ENCODE results near the gene SPTB.
A peak's percentile ranks its signal among the peaks of the same experiment; 100 is the strongest.

SPTB gene

DNA sequence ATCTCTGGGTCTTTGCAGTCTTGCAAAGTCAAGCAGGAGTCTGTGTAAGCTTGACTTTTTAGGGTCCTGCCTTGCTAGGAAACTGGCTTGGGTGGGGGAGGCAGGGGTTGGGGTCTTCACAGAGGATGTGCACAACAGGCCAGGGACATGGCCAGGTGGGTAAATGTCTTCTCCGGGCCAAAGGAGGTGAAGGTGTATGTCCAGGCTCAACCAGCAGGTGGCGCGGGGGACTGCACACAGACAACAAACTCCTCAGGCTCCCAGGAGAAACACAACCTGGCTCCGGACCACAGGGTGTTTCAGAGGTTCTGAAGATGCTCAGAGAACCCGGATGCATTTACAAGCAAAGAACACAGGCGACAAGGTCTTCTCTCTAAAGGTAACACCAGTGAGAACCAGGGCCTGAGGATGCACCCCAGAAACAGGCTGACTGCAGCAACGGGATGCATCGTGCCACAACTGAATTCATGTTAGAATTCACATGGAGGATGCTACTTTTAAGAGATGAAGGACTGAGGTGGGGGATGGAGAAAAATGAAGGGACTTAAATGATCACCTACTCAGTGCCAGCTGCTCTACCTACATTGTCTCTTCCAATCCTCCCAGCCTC lies 119.5 kb downstream of the SPTB start:
- DNase-seq (ENCODE audit: low read depth), result no peak
- H3K4me3 ChIP-seq (ENCODE audit: low read length), result no peak overlapping the region
- TF ChIP-seq, protein P1, sequence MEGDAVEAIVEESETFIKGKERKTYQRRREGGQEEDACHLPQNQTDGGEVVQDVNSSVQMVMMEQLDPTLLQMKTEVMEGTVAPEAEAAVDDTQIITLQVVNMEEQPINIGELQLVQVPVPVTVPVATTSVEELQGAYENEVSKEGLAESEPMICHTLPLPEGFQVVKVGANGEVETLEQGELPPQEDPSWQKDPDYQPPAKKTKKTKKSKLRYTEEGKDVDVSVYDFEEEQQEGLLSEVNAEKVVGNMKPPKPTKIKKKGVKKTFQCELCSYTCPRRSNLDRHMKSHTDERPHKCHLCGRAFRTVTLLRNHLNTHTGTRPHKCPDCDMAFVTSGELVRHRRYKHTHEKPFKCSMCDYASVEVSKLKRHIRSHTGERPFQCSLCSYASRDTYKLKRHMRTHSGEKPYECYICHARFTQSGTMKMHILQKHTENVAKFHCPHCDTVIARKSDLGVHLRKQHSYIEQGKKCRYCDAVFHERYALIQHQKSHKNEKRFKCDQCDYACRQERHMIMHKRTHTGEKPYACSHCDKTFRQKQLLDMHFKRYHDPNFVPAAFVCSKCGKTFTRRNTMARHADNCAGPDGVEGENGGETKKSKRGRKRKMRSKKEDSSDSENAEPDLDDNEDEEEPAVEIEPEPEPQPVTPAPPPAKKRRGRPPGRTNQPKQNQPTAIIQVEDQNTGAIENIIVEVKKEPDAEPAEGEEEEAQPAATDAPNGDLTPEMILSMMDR (conservative IDR thresholded peaks at IDR 0.05; ENCODE audit: low read depth, low read length), result peak; percentile 81

DNA sequence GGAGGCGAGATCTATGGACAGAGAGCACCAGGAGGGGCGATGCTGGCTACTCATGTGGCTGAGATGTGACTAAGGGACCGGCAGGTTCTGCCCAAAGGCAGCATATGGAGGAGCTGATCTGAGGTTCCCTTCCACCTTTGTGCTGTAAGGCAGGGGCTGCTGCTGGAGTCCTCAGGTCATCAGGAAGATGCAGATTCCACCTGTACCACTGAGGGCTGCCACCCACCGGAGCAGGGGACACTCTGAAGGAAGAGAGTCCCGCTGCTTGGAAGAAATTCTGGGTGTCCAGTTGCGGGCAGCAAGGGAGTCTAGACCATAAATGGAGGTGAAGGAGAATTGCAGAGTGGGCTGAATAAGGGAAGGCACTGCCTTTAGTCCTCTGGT lies 120.2 kb downstream of the SPTB start:
- DNase-seq (ENCODE audit: low read depth), result no peak
- TF ChIP-seq, protein P1 (conservative IDR thresholded peaks at IDR 0.05; ENCODE audit: low read depth, low read length), result no peak

DNA sequence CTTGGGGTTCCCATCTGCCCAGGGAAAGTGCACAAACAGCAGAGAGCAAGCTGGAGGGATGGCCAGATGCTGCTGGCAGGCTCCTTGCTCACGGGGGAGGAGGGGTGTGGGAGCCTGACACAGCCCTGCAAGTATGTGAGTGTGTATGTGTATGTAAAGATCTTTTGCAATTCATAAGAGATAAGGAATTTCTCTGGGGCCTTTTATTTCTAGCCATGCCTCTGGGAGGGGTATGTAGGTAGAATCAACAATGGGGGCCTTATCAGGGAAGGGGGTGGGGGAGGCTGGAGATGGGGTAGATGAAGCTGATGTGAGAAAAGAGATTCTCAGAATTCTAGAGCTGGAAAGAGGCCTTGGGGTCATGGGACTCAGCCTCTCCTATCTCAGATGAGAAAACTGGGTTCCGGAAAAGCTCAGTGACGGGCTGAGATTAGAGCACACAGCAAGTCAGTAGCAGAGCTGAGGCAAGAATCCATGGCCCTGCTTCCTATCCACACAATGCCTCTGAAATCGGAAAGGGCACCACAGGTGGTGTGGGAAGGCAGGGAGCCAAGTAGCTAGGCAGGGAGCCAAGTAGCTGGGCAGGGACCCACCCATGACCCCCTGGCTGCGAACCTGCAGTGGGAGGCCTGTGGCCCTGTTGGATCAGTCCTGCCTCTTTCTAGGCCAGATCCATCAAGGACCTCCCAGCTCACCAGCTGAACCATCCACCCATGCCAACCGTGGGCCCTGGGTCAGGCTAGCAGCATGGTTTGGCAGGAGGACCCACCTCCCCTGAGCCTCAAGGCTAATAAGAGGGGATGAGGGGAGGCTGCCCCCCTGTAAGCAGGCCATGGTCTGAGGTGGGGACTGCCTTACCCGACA lies 120.8 kb downstream of the SPTB start:
- TF ChIP-seq, protein P1 (conservative IDR thresholded peaks at IDR 0.05; ENCODE audit: low read depth, low read length), result no peak
- no peak overlapping the region for H3K4me3 ChIP-seq (ENCODE audit: low read length)
- peak; percentile 80 for DNase-seq (ENCODE audit: low read depth)

More for the DNA sequence above, 120.2 kb downstream of the SPTB start:
- H3K4me3 ChIP-seq (ENCODE audit: low read length), result no peak overlapping the region

DNA sequence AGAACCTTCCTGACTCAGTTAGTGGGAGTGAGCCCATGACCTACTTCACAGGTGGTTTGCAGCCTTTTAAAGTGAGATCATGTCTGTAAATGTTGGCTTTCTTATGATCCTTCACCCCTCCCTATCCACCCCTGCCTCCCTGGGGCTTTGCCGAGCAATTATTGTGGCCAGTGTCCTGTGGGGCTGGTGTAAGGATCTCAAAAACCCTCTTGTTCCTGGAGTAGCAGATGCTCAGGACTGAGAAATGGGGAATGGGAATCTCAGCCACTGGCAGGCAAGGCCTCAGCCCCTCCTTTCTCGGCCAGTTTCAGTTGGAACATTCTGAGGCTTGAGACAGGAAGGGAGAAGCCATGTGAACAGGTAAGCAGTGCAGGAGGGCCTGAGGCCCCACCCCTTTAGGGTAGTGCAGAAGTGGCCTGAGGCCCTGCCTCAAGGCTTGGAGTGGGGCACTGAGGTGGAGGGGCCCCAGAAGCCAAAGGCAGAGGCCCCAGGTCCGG lies 121.6 kb downstream of the SPTB start:
- DNase-seq (ENCODE audit: low read depth), result no peak
- TF ChIP-seq, protein P1 (conservative IDR thresholded peaks at IDR 0.05; ENCODE audit: low read depth, low read length), result no peak
- H3K4me3 ChIP-seq (ENCODE audit: low read length), result no peak overlapping the region

DNA sequence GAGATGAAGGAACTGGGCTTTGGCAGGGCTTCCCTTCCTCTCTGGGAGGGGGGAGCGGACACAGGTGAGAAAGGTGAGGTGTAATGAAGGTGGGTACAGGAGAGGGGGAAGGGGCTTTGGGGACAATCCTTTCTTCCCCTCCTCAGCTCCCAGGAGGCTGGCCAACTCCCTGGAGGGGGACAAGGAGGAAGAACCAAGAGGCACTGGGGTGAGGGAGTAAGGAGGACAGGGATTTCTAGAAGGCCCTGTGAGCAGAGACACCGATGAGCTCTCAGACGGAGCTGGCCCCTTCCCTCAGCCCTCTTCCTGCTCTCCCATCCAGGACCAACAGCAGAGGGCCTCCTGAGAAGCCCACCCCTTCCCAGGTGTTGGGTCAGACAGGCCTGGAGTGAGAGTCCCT lies 122.1 kb downstream of the SPTB start:
- TF ChIP-seq, protein P1 (conservative IDR thresholded peaks at IDR 0.05; ENCODE audit: low read depth, low read length), result no peak
- no peak for DNase-seq (ENCODE audit: low read depth)
- H3K4me3 ChIP-seq (ENCODE audit: low read length), result no peak overlapping the region

DNA sequence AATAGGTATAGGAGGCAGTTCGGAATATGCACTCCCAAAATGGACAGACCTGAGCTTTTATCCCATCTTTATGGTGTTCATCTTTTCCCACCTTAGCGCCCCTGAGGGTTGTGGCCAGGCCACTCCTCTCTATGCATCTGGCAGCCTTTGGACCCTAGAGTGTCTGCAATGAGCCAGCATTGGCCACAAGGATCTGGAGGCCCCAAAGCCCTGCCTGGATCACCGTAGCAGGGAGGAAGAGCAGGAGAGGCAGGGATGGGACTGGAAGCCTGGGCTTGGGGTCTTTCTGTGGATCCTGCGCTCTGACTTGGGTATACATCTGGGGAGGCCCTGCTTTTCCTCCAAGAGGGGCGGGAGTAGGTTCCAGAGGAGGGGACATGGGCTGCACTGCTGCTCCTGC lies 123.0 kb downstream of the SPTB start:
- TF ChIP-seq, protein P1 (conservative IDR thresholded peaks at IDR 0.05; ENCODE audit: low read depth, low read length), result no peak
- DNase-seq (ENCODE audit: low read depth), result no peak
- no peak overlapping the region for H3K4me3 ChIP-seq (ENCODE audit: low read length)

All from retinal pigment epithelial cell (primary cell).